GM19463 (cell line): Measurements from ENCODE around the gene ARHGEF10L.

ENCODE experiments used
- ATAC-seq: cut with Tn5 transposase; IDR thresholded peaks from one replicate; pipeline ENCODE4 v1.9.1; 2021; ENCODE audit warnings: mild to moderate bottlenecking, moderate library complexity; ENCODE audit not compliant: unreplicated experiment

ARHGEF10L gene

DNA sequence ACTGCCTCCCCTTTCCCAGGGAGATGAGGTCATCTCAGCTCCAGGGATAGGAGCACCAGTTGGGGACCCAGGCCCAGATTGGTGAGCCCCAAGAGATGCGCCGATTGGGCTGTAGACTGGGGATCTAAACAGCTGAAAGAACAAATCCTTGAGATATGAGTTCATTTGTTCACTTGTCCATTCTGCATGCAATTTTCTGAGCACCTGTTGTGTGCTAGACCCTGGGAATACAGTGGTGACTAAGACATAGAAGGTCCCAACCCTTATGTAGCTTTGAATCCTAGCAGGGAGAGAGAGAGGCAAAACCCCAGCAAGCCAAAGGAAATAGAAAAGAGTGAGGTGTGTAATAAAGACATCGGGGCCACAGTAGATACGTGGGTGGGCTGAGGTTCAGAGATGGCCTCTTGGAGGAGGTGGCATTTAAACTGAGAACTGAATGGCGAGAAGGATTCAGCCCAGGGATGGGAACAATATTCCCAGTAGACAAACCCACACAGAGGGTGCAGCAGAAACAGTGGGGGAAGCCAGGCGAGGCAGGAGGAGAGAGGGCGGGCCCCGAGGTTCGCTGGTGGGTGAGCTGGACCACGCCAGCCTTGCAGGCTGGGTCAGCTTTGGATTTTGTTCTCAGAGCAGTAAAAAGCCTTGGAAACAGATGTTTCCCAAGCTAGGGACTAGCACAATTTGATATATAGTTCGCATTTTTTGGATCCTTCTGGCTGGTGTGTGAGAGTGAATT lies 110.0 kb downstream of the ARHGEF10L start:
- no peak for ATAC-seq

DNA sequence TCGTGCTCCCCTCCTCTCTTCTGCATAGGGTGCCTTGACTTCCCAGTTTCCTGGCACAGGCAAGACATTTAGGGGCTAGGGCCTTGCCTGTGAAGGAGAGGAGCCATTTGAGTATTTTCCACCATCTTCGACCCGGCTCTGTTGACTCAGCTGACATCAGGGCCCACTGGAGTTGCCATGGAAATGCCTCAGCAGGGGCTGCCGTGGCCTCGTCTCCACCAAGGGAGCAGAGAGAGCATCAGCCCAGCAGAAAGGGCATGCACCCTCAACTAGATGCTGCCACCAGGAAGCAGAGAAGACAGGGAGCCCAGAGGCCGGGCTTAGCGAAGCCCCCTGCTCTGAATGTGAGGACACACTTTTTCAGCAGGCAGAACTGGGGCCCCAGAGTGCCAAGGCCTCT lies 113.8 kb downstream of the ARHGEF10L start:
- ATAC-seq = no peak

GRCh38 chr1:17653728-17654351 lies 114.3 kb downstream of the ARHGEF10L start:
- ATAC-seq = no peak

- ATAC-seq = no peak
These were observed 115.0 kb downstream of the ARHGEF10L start for GRCh38 chr1:17654519-17654918.

GRCh38 chr1:17655169-17655568 lies 115.7 kb downstream of the ARHGEF10L start:
- ATAC-seq = no peak

GRCh38 chr1:17655922-17656321 lies 116.4 kb downstream of the ARHGEF10L start:
- ATAC-seq = no peak

DNA sequence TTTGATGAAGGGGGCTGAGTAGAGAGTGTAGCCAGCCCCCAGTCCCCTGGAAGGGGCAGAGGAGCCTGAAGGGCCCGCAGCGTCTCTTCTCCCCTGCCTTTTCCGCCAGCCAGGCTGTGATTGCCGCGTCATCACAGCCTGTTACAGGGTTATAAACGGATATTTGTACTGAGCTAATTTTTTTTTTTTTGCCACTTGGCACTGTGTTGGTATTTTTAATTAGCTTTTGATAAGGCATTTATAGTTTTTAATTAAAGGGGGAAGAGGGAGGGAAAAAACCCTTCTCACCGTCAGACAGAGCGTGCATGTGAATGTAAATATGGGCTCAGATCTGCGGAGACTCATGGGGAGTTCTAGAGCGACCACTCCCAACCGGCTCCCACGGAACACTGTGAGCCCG lies 117.9 kb downstream of the ARHGEF10L start:
- no peak for ATAC-seq

- ATAC-seq = no peak
These were observed 119.3 kb downstream of the ARHGEF10L start for GRCh38 chr1:17658837-17659236.

- no peak for ATAC-seq
These were observed 122.2 kb downstream of the ARHGEF10L start for GRCh38 chr1:17661546-17662157.

- no peak for ATAC-seq
These were observed 122.8 kb downstream of the ARHGEF10L start for GRCh38 chr1:17662296-17662695.

DNA sequence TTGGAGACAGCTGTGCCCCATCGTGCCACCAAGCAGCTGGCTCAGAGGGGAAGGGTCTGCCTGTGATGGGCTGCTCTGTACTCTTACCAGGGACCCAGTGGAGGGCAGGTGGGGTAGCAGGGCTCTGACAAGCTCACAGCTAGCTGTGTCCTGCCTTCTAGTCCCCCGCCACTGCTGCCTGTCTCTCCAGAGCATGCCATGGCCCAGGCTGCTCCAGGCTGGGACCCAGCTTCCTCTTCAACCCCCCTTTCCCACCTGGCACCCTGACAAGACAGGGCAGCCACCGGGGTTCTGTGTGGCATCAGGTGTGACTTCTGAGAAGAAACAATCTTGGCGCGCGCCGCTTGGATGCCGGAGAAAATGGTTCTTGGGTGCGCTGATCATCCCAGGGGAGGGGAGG lies 123.3 kb downstream of the ARHGEF10L start:
- no peak for ATAC-seq

GRCh38 chr1:17663646-17664045 lies 124.1 kb downstream of the ARHGEF10L start:
- no peak for ATAC-seq

GRCh38 chr1:17664322-17664721 lies 124.8 kb downstream of the ARHGEF10L start:
- no peak for ATAC-seq

- ATAC-seq = no peak
These were observed 125.6 kb downstream of the ARHGEF10L start for GRCh38 chr1:17665054-17665453.

DNA sequence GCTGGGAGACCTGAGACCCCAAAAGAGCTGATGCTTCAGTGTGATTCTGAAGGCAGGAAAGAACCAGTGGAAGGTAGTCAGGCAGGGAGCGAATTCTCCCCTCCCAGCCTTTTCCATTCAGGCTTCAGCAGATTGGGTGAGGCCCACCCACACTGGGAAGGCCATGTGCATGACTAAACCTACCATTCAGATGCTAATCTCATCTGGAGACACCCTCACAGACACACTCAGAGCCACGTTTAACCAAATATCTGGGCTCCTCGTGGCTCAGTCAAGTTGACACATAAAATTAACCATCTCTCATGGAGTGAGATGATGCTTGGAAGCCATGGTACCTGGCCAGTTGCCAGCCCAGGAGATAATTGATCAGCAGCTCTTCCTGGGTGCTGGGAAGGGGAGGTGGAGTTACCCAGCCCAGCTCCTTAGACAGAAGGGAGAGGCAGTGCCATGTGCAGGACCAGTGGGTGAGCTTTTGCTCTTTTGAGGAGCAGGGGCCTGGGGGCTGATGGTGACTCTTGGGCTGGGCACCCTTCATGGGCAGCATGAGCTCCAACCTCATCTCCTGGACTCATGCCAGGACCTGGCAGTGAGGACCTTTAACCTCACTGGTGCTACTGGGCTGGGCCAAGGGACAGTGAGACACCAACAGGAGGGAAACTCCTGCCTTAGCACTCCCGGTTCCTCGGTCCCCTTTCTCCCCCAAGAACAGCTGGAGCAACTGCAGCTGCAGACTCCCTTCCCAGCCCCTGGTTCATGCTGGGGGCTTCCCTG lies 126.6 kb downstream of the ARHGEF10L start:
- ATAC-seq = no peak

- ATAC-seq = no peak
These were observed 128.1 kb downstream of the ARHGEF10L start for GRCh38 chr1:17667641-17668040.

DNA sequence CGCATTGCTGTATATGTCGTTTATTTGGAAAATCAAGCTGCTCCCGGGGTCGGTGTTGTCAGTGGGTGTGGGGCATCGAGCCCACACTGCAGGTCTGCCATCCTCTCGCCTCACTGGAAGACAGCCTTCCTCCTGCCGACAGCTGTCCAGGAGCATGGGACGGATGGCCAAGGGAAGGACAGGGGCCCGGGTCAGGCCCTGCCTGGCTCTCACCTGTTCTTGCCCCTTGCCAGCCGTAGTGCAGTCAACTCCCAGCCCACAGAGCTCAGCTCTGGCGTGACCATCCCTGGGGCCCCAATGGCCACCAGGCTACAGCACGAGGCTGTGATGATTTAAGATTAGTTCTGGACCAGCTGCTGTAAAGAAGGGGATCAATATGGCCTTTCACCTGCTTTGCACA lies 128.7 kb downstream of the ARHGEF10L start:
- no peak for ATAC-seq

GRCh38 chr1:17668624-17669175 lies 129.2 kb downstream of the ARHGEF10L start:
- ATAC-seq = no peak

- ATAC-seq = no peak
These were observed 129.8 kb downstream of the ARHGEF10L start for GRCh38 chr1:17669305-17669704.

GRCh38 chr1:17669866-17670451 lies 130.5 kb downstream of the ARHGEF10L start:
- no peak for ATAC-seq
